PC-3 (cell line): ENCODE measurements around the gene RAB18.

Source experiments
- CTCF ChIP-seq: fragments of 300-600 bp; sonication (generic); conservative IDR thresholded peaks from 2 replicates; pipeline ENCODE4 v1.5.1; 2017; ENCODE audit warnings: antibody characterized with exemption, low read depth, mild to moderate bottlenecking, low read length
- EZH2 ChIP-seq: fragments of 300-600 bp; sonication (generic); IDR thresholded peaks from one replicate; pipeline ENCODE4 v1.6.1; 2017; ENCODE audit warnings: antibody characterized with exemption, mild to moderate bottlenecking, low read length; ENCODE audit not compliant: unreplicated experiment

- no peak for TF ChIP-seq EZH2
- no peak for TF ChIP-seq CTCF
Measured at GRCh38 chr10:27561334-27561733, 57.2 kb downstream of the RAB18 start.
